Central memory CD8-positive, alpha-beta T cell (primary cell): ENCODE data around the gene FNDC3B.

Source experiments
- ATAC-seq: fragments of 150-1000 bp; cut with Tn5 transposase; replicated peaks from 2 replicates; pipeline ENCODE4 v1.10.0; 2022; ENCODE audit warnings: mild to moderate bottlenecking, moderate FRiP score, moderate number of reproducible peaks; ENCODE audit not compliant: poor library complexity, severe bottlenecking; ENCODE audit errors: extremely low read depth
- DNase-seq, 2 donors: peaks; one replicate each; pipeline ENCODE4 v3.0.0; 2021; ENCODE audit warnings: low spot score in 2 of 2
- H3K27ac Mint-ChIP-seq: one replicate; pipeline ENCODE4 v1.8.0; 2022; ENCODE audit warnings: low read depth, mild to moderate bottlenecking, moderate library complexity, mixed read lengths
- H3K27me3 Mint-ChIP-seq: one replicate; pipeline ENCODE4 v1.8.0; 2022; ENCODE audit warnings: mixed read lengths
- H3K36me3 Mint-ChIP-seq: one replicate; pipeline ENCODE4 v1.8.0; 2022; ENCODE audit warnings: mild to moderate bottlenecking, moderate library complexity, mixed read lengths; ENCODE audit not compliant: insufficient read depth
- H3K4me1 Mint-ChIP-seq: one replicate; pipeline ENCODE4 v1.8.0; 2022; ENCODE audit warnings: mixed read lengths
- H3K4me3 Mint-ChIP-seq: one replicate; pipeline ENCODE4 v1.8.0; 2022; ENCODE audit warnings: mild to moderate bottlenecking, moderate library complexity, mixed read lengths
- H3K9me3 Mint-ChIP-seq: one replicate; pipeline ENCODE4 v1.8.0; 2022; ENCODE audit warnings: mixed read lengths

The FNDC3B gene

DNA sequence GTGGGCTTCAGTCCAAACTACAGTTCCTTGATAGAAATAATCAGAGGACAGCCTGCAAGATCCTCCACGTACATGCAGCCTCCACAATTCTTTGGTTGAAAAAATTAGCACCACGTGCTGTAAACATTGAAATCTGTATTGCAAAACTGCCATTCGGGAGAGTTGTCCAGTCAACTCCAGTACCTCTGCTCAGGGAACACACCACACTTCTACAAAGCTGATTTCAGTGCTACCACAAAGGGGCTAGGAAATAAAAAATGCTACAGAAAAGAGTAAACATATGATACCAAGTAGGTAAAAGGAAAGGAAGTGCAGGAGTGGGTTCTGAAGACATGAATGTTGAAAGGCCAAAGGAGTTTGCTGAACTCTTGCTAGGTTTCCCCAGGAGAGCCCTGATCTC lies 368.5 kb downstream of the FNDC3B start:
- no peaks in the 10 kb centered on the region for H3K36me3 Mint-ChIP-seq
- no peaks in the 10 kb centered on the region for H3K27me3 Mint-ChIP-seq
- no peak overlapping the region for H3K4me3 Mint-ChIP-seq
- ATAC-seq, result no peak
- peaks cover 8% of the 10 kb centered on the region for H3K9me3 Mint-ChIP-seq
- DNase-seq, result no peak
- H3K4me1 Mint-ChIP-seq, result no peaks in the 10 kb centered on the region
- no peak overlapping the region for H3K27ac Mint-ChIP-seq

DNA sequence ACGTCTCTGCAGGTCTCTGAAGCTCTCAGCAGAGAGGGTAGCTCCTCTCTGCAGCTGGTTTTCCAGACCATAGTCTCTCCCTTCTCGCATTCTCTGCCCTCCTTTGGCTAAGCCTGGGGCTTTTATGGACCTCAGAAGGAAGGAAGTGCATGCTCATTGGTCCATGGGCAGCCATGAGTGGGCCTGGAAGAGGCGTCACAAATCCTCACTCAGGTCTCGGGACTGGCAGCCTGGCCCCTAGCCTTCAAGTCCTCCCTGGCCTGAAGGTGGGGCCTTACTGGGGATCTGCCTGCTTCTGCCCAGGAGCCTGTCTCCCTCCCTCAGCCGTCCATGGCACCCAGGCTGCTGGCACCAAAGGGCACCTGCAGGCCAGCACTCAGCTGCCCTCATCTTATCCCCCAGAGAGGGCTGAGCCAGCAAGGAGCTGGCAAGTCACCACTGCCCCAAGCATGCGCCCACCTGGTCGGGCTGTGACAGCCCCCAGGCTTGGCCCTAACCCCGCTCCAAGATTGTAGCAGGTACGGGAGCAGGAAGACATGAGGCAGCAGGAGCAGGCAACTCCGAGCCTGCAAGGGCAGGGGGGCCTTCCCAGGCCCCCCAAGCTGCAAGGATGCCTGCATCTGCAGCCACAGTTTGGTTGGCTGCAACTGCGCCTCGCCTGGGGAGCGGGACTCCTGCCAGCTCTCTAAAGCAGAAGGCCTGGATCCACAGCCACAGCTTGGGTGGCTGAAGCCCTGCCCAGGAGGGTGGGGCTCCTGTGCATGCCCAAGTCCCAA lies 371.5 kb downstream of the FNDC3B start:
- Mint-ChIP-seq H3K4me1 (no peaks in the 10 kb centered on the region), H3K27ac (no peak overlapping the region), H3K9me3 (peaks cover 8% of the 10 kb centered on the region), H3K4me3 (no peak overlapping the region), H3K36me3 (no peaks in the 10 kb centered on the region), H3K27me3 (peaks cover 15% of the 10 kb centered on the region)
- ATAC-seq, result no peak
- DNase-seq, result no peak

DNA sequence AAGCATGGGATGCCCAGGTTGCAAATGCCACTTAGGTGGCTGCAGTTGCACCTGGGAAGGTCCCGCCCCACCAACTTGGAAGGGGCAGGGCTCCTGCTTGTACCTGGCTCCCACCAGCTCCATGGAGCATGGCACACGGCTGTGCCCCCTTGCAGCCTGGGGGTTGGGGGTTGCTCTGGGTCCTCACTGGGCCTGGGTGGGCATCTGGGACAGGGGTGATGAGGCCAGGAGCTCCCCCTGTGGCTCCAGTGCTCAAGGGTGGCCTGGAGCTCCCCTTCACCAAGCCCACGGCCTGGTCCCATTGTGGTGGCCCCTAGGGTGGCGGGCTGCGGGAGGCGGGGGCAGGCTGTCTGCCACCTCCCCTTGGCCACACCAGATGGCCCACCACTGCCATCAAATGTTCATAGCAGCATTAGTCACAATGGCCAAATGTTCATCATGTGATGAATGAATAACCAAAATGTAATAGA lies 372.1 kb downstream of the FNDC3B start:
- DNase-seq (no peak), ATAC-seq (no peak)
- H3K4me1 Mint-ChIP-seq, result no peaks in the 10 kb centered on the region
- no peaks in the 10 kb centered on the region for H3K36me3 Mint-ChIP-seq
- no peak overlapping the region for H3K4me3 Mint-ChIP-seq
- peaks cover 21% of the 10 kb centered on the region for H3K27me3 Mint-ChIP-seq
- peaks cover 8% of the 10 kb centered on the region for H3K9me3 Mint-ChIP-seq
- H3K27ac Mint-ChIP-seq, result no peak overlapping the region

DNA sequence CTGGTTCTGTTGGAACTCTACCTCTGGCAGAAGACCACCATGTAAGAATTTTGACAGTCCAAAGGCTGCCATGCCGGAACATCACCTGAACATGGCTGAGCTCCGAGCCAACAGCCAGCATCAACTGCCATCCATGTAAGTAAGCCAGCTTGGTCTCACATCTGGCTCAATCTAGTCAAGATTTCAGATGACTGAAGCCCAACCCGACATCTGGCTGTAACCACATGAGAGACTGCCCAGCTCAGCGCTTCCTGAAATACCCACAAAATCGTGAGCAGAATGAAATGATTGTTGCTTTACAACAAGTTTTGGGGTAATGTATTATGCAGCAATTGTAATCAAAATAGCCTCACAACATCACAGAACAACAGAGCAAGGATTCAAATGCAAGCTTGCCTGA lies 375.9 kb downstream of the FNDC3B start:
- Mint-ChIP-seq H3K4me3 (no peak overlapping the region), H3K27me3 (peaks cover 54% of the 10 kb centered on the region), H3K9me3 (peaks cover 8% of the 10 kb centered on the region), H3K36me3 (no peaks in the 10 kb centered on the region), H3K27ac (no peak overlapping the region), H3K4me1 (no peaks in the 10 kb centered on the region)
- DNase-seq (no peak), ATAC-seq (no peak)

DNA sequence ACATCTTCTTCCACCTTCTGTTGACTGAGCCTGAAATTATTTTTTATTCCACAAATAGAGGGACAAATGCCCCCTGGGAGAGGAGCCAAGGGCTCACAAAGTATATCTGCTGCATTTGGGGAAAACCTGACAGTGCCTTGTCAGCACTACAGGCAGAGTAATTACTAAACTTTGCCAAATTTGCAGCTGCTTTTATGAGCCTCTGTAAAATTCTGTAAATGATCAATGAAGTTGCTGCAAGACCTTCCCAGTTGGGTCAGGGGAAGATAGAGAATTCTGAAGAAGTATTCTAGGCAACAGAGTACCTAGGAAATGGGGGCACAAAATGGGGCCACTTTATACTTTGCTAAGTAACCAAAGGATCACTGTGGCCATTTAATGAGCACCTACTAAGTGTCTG lies 398.3 kb downstream of the FNDC3B start:
- H3K27ac Mint-ChIP-seq, result no peak overlapping the region
- peaks cover 54% of the 10 kb centered on the region for H3K27me3 Mint-ChIP-seq
- H3K36me3 Mint-ChIP-seq, result no peaks in the 10 kb centered on the region
- no peak overlapping the region for H3K4me3 Mint-ChIP-seq
- no peak for DNase-seq
- H3K4me1 Mint-ChIP-seq, result no peaks in the 10 kb centered on the region
- no peak for ATAC-seq
- peaks cover 9% of the 10 kb centered on the region for H3K9me3 Mint-ChIP-seq

DNA sequence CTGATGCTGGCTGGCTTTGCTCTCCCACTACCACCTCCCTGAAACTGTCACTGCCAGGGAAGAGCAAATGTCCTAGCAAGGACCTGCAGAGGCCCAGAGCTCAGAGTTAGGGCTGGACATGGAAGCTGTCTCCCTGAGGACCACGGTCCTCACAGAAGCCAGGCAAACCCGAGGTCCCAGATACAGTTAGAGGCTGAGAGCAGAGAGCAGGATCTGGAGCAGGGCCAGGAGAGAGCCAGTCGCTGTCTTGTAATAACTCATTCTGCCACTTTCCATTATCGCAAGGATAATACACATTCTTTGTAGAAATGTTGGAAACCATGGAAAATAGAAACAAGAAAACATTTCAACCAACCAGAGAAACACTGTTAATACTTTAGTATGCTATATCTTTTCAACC lies 398.8 kb downstream of the FNDC3B start:
- no peak for ATAC-seq
- H3K27ac Mint-ChIP-seq, result no peak overlapping the region
- H3K36me3 Mint-ChIP-seq, result no peaks in the 10 kb centered on the region
- DNase-seq, result no peak
- peaks cover 8% of the 10 kb centered on the region for H3K9me3 Mint-ChIP-seq
- H3K27me3 Mint-ChIP-seq, result peaks cover 59% of the 10 kb centered on the region
- no peaks in the 10 kb centered on the region for H3K4me1 Mint-ChIP-seq
- no peak overlapping the region for H3K4me3 Mint-ChIP-seq

DNA sequence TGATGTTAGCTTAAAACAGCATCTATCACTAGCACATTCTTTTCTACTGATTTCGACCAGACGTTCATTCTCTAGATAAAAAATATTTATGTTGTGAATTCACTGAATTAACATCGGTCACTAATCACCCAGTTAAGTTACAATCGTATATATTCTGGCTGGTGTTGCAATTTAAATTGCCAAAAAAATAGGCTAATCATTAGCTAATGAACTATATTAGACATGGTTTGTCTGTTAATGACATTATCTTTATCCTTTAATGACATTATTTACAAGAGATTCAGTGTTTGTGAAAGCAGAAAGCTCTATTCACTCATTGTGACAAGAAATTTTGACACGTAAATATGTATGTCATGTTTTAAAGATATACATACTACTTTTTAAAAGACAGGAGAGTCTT lies 402.2 kb downstream of the FNDC3B start:
- Mint-ChIP-seq H3K4me3 (no peak overlapping the region), H3K9me3 (no peaks in the 10 kb centered on the region), H3K27ac (no peak overlapping the region), H3K27me3 (peaks cover 80% of the 10 kb centered on the region), H3K36me3 (no peaks in the 10 kb centered on the region), H3K4me1 (no peaks in the 10 kb centered on the region)
- DNase-seq, result no peak
- no peak for ATAC-seq

DNA sequence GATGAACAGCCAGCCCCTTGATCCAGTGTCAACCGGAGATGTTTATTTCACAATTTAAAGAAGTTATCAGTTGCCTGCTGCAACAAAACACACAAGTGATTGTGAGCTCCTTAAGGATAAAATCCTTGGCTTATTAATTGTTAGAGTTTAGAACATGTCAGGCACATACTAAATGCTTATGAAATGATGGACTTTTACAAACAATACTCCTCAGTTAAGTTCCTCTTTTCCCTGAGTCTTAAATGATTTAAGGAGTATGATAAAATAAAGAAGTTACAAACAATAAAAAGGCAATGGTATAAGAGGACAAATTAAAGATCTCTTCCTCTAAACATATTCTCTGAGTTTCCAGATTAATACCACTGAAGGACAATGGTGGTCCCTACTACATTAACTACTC lies 403.2 kb downstream of the FNDC3B start:
- peaks cover 87% of the 10 kb centered on the region for H3K27me3 Mint-ChIP-seq
- no peak overlapping the region for H3K27ac Mint-ChIP-seq
- no peak for ATAC-seq
- DNase-seq, result no peak
- H3K9me3 Mint-ChIP-seq, result no peaks in the 10 kb centered on the region
- peaks cover 2% of the 10 kb centered on the region for H3K36me3 Mint-ChIP-seq
- H3K4me1 Mint-ChIP-seq, result peaks cover 8% of the 10 kb centered on the region
- H3K4me3 Mint-ChIP-seq, result no peak overlapping the region

DNA sequence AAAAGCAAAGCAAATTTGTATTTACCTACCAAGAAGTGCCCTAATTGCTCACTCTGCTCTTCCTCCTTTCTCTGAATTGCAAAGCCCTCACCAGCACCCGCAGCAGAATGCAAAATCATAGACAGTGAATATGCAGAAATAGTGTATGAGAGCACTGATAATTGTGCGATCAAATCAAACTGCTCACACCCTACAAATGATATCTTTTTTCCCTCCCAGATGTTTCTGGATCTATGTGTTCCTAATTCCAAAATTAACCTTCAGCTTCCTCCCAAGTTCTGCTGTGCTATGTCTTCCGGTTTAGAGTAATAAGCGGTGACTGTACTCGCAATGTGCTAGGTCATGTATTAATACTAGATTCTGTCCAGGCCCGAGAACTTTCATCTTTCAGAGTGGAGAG lies 405.4 kb downstream of the FNDC3B start:
- Mint-ChIP-seq H3K27me3 (peaks cover 87% of the 10 kb centered on the region), H3K36me3 (peaks cover 2% of the 10 kb centered on the region), H3K4me1 (peaks cover 28% of the 10 kb centered on the region), H3K9me3 (no peaks in the 10 kb centered on the region), H3K27ac (no peak overlapping the region), H3K4me3 (no peak overlapping the region)
- ATAC-seq (no peak), DNase-seq (no peak)

DNA sequence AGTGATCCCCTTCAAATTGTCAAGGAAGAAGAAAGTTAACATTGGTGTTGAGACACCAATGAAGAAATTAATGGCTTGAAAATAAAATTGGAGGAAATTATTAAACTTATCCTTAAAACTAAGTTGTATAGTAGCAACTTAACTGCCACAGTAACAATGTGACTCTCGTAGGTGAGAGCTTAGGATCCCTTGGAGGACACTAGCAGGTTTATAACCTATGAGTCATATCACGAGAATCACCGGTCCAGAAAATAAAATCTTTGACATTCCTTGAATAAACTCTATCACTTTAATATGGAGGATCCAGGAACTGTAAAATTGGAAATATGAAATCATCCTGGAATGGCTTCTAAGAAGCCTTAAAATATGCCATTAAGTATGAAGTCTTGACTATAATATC lies 406.8 kb downstream of the FNDC3B start:
- peaks cover 34% of the 10 kb centered on the region for H3K4me1 Mint-ChIP-seq
- ATAC-seq, result no peak
- DNase-seq, result no peak
- peaks cover 87% of the 10 kb centered on the region for H3K27me3 Mint-ChIP-seq
- no peaks in the 10 kb centered on the region for H3K9me3 Mint-ChIP-seq
- H3K36me3 Mint-ChIP-seq, result peaks cover 2% of the 10 kb centered on the region
- no peak overlapping the region for H3K4me3 Mint-ChIP-seq
- H3K27ac Mint-ChIP-seq, result no peak overlapping the region

DNA sequence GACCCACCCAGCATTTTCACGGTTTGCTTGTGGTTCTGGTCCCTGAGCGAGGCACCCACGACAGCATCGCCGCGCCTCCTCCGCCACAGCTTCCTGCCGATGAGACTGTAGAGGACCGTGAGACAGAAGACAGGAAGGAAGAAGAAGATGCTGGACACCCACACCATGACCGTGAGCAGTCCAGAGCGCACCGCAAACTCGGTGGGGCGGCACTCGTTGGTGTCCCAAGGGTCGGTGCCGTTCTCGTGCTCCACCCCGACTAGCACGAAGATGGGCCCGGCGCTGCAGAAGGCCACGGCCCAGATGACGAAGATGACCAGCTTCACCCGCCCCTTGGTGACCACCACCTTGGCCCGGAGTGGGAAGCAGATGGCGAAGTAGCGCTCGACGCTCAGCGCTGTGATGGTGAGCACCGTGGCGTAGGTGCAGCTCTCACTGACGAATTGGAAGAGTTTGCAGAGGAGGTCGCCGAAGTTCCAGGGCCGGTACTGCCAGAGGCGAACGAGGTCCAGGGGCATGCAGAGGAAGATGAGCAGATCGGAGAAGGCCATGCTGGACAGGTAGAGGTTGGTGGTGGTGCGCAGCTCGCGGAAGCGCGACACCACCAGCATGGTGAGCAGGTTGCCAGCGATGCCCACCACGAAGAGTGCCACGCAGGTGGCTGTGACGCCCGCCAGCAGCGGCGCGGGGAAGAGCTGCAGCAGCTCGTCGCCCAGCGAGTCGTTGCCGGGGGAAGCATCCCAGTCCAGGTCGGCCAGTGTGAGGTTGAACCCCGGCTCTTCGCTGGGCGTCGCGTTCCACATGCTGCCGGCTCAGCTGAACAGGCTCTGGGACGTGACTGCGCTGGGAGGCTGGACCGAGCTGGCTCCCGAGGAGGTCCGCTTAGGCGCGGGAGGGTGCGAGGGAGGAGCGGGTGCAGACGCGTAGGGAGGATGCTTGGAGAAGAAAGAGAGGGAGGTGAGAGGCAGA lies 408.5 kb downstream of the FNDC3B start, which contains the start of gene GHSR:
GHSR (minus strand) TSS at position 846 of the 969 bp plus-strand sequence; CDS start at position 803, 43 bp downstream.
- peak; percentile 75 for ATAC-seq

DNA sequence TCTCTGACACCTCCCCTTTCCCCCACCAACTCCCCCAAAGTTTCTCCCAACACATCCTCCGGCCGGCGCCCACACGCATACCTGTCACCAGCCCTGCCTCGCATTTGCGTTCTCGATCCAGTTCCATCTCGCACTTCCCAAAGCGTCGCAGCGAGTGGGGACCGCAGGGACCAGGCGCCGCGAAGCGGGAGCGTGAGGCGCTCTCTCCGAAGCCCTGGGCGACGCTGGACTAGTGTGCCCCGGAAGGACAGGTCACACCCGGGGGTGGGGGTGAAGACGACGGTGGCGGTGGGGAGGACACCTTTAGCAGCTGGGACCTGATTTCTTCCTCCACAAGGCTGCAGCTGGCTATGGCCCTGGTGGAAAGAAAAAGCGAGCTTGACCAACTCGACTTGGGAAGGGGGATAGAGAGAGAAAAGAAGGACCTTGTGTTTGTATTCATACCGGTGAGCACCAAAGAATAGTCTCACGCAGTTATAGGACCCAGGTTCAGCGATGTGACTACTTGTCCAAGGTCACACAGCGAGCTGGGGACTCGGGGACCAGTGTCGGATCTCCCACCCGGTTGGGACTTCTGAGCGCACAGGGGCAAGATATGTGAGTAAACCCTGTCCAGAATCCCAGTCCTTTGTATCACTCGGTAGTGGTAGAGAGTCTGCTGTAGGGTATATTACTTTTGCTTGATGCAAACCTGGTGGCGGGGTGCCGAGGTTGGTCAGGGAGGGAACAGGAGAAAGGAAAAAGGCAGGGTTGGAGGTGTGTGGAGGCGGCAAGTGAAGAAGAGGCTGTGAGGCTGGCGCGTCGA lies 409.5 kb downstream of the FNDC3B start:
- ATAC-seq, result no peak
- DNase-seq, result no peak
- peak overlapping the region; percentile 69 for H3K4me3 Mint-ChIP-seq
- H3K36me3 Mint-ChIP-seq, result peaks cover 2% of the 10 kb centered on the region
- H3K27me3 Mint-ChIP-seq, result peaks cover 77% of the 10 kb centered on the region
- H3K9me3 Mint-ChIP-seq, result no peaks in the 10 kb centered on the region
- no peak overlapping the region for H3K27ac Mint-ChIP-seq
- peaks cover 34% of the 10 kb centered on the region for H3K4me1 Mint-ChIP-seq

More for the DNA sequence above, 408.5 kb downstream of the FNDC3B start, which contains the start of gene GHSR:
- no peak within 1 kb of the TSS for H3K27ac Mint-ChIP-seq
- peaks cover 81% of the 10 kb centered on the region for H3K27me3 Mint-ChIP-seq
- H3K4me1 Mint-ChIP-seq, result peaks cover 34% of the 10 kb centered on the region
- H3K36me3 Mint-ChIP-seq, result peaks cover 2% of the 10 kb centered on the region
- no peaks in the 10 kb centered on the region for H3K9me3 Mint-ChIP-seq
- no peak for DNase-seq
- peak within 1 kb of the TSS; percentile 69 for H3K4me3 Mint-ChIP-seq
